ENCODE data around the gene ATXN7. TPM values are rescaled to one million over a fixed set of nuclear protein-coding genes. Genes with fewer than 3 reads are reported as not detected.

Gene ATXN7
- total and polyA plus RNA-seq, 2 of the 4 experiments (the other 2 are of a cell fraction) = 8.6 to 13.6 TPM

DNA sequence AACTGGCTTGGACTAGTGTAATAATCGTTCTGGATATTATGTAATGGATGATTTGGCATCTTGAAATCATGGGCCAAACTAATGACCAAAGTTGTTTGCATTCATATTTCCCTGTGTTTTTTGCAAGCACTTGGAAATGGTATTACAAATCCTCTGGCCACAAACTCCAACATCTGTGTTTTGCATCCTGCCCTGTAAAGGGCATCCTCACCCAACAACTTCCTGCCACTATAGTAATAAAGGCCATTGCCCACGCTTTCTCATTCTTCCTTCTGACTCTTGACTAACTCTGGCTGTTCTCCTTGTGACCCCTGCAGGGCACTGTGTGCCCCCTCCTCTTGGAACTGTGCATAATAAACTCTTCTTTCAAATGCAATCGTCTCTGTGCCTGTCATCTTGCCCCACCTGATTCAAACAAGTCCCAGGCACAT is 185.0 kb downstream of the ATXN7 start:
- Histone ChIP-seq H3K27ac (ENCODE audit: insufficient read depth, low read length) (no peak overlapping the region), H3K4me3 (ENCODE audit: insufficient read depth, low read depth, low read length) (no peak overlapping the region), H3K79me1 (ENCODE audit: low read depth in 1 of 2, low read length in 2 of 2) (no peaks in the 10 kb centered on the region), H2BK120ac (ENCODE audit: low read depth, low read length) (no peak overlapping the region), H3K4ac (ENCODE audit: low read depth, low read length) (no peak overlapping the region), H2AK5ac (ENCODE audit: low read depth, low read length) (no peak overlapping the region), H2AFZ (replicated peaks; ENCODE audit: low read length, poor library complexity) (no peak overlapping the region), H3K36me3 (ENCODE audit: control insufficient read depth, insufficient read depth, low read length) (no peaks in the 10 kb centered on the region), H3K4me1 (ENCODE audit: control insufficient read depth, insufficient read depth, low read length) (no peaks in the 10 kb centered on the region; the same call in 1 of the 2 replicates), H3K9me3 (ENCODE audit: control insufficient read depth, insufficient read depth, low read length) (no peaks in the 10 kb centered on the region), H4K8ac (ENCODE audit: low read depth in 2 of 2, low read length in 2 of 2) (no peak overlapping the region), H4K91ac (ENCODE audit: insufficient read depth, low read depth, low read length) (no peak overlapping the region), H2BK15ac (ENCODE audit: low read depth, low read length) (no peak overlapping the region), H3K4me2 (ENCODE audit: low read depth, low read length) (no peak overlapping the region), H2BK5ac (ENCODE audit: low read depth, low read length, poor library complexity, severe bottlenecking) (no peak overlapping the region), H3K27me3 (ENCODE audit: control insufficient read depth, insufficient read depth, low read length) (no peaks in the 10 kb centered on the region), H3K18ac (ENCODE audit: low read depth, low read length) (no peak overlapping the region), H3K9me1 (ENCODE audit: insufficient read depth, low read length) (peaks cover 16% of the 10 kb centered on the region), H3K23ac (ENCODE audit: low read depth, low read length) (no peak overlapping the region), H3K56ac (ENCODE audit: extremely low read depth, insufficient read depth, low read length) (no peak overlapping the region), H2AK9ac (replicated peaks; ENCODE audit: low read depth, low read length, poor library complexity) (no peak overlapping the region), H2BK20ac (ENCODE audit: low read depth, low read length) (no peak overlapping the region), H3K9ac (ENCODE audit: low read depth, low read length) (no peak overlapping the region), H4K20me1 (ENCODE audit: insufficient read depth, low read length) (no peaks in the 10 kb centered on the region), H3K14ac (replicated peaks; ENCODE audit: low read depth, low read length) (0 out of 2 replicates have a peak overlapping the region, but pooled peaks have one; percentile 2), H4K5ac (ENCODE audit: low read depth, low read length) (no peak overlapping the region)
- ChIA-PET CTCF (no interaction called here), POLR2A (ENCODE audit: unreplicated experiment) (no interaction called here)
- in situ Hi-C loops (cut with MboI; ENCODE audit: low sequenced_read_pairs) (loop anchor here (25.0 kb wide), 1 partner anchor 164 kb away; no protein-coding TSS in a partner anchor), intact Hi-C loops (cut with micrococcal nuclease) (no loop called here), dilution Hi-C loops (cut with HindIII; ENCODE audit: low sequenced_read_pairs, unreplicated experiment) (loop anchor here (25.0 kb wide), 1 partner anchor 414 kb away; no protein-coding TSS in a partner anchor)
- TF ChIP-seq FOS (IDR thresholded peaks at IDR 0.05; ENCODE audit: low read depth, low read length) (no peak), POLR2A (IDR thresholded peaks at IDR 0.05; ENCODE audit: low read depth, low read length) (no peak), RFX5 (IDR thresholded peaks at IDR 0.05; ENCODE audit: low read depth, low read length) (no peak)
- TF ChIP-seq, protein P1, sequence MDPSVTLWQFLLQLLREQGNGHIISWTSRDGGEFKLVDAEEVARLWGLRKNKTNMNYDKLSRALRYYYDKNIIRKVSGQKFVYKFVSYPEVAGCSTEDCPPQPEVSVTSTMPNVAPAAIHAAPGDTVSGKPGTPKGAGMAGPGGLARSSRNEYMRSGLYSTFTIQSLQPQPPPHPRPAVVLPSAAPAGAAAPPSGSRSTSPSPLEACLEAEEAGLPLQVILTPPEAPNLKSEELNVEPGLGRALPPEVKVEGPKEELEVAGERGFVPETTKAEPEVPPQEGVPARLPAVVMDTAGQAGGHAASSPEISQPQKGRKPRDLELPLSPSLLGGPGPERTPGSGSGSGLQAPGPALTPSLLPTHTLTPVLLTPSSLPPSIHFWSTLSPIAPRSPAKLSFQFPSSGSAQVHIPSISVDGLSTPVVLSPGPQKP (IDR thresholded peaks at IDR 0.05; ENCODE audit: borderline replicate concordance, low read depth, low read length) = no peak
- WGBS, 2 experiments (ENCODE audit: extremely low coverage in 2 of 2, insufficient read length in 1 of 2) = 67% methylated on average over 1 of the region's 3 CpGs; no CpG with 5 or more reads in 1 of the 2 experiments
- peak; percentile 29; the same call in 1 of the 2 replicates for ATAC-seq (ENCODE audit: low read depth)
- BruUV-seq (replicated peaks) = no TSS peak
- peak; percentile 16 for DNase-seq
